ENCODE results near the gene FAM168A. TPM values are rescaled to one million over a fixed set of nuclear protein-coding genes. Genes with fewer than 3 reads are reported as not detected.
A peak's percentile ranks its signal among the peaks of the same experiment; 100 is the strongest.

The FAM168A gene, protein sequence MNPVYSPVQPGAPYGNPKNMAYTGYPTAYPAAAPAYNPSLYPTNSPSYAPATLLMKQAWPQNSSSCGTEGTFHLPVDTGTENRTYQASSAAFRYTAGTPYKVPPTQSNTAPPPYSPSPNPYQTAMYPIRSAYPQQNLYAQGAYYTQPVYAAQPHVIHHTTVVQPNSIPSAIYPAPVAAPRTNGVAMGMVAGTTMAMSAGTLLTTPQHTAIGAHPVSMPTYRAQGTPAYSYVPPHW
- total RNA-seq (2013; cell fraction: nucleolus; rRNA removed) = 41.3 and 46.5 TPM in 2 replicates
- 9.3 and 10.8 TPM in 2 replicates for total RNA-seq (2014; rRNA removed)
- 8.9 and 9.1 TPM in 2 replicates for total RNA-seq (2014; rRNA removed; fragmentation: Illumina TruSeq; extraction: Trizol)
- total RNA-seq (2021) = 17.9 and 18.1 TPM in 2 replicates
- 10.5 TPM for polyA plus RNA-seq (2011; ENCODE audit: low read depth)
- 10.5 and 20.0 TPM in 2 replicates for polyA plus RNA-seq (2011; rRNA removed)
- polyA plus RNA-seq (2011; cell fraction: cytosol; rRNA removed) = 15.5 and 15.8 TPM in 2 replicates
- 50.9 and 53.9 TPM in 2 replicates for polyA plus RNA-seq (2011; cell fraction: nucleus; rRNA removed)
- 12.9 and 15.4 TPM in 2 replicates for polyA plus RNA-seq (2012)
- 14.1 and 14.4 TPM in 2 replicates for polyA plus RNA-seq (2014; fragmentation: Illumina TruSeq; extraction: Trizol)
- 1 to 10 TPM; 1.7 to 1.8 TPM for polyA plus RNA-seq (2014; fragmentation: Nextera tagmentation; extraction: Ambion mirVana)
- 11.7 and 11.9 TPM in 2 replicates for polyA plus RNA-seq (2014; rRNA removed)
- 1 to 10 TPM; 2.7 to 3.0 TPM for polyA plus RNA-seq (2016; fragmentation: Nextera tagmentation; extraction: Ambion mirVana)
- polyA minus RNA-seq (2011; rRNA and poly(A)+ RNA removed) = 20.7 and 22.8 TPM in 2 replicates
- 7.6 and 13.9 TPM in 2 replicates for polyA minus RNA-seq (2011; cell fraction: cytosol; rRNA and poly(A)+ RNA removed)
- 15.5 and 26.0 TPM in 2 replicates for polyA minus RNA-seq (2011; cell fraction: nucleus; rRNA and poly(A)+ RNA removed)
- Bru-seq, nascent RNA = percentile 79 among the genes with signal in this experiment
- percentile 81 among the genes with signal in this experiment for BruChase-seq, experiment 1, labeled RNA remaining after a 6-hour chase
- BruChase-seq, experiment 2, labeled RNA remaining after a 2-hour chase = percentile 79 among the genes with signal in this experiment
- long read RNA-seq, experiment 1, partial matches to known transcripts = 0 of 1 reads
- long read RNA-seq, experiment 1, other reads (novel, unspliced or antisense) = 0 of 1 reads
- long read RNA-seq, experiment 2, partial matches to known transcripts = 1 of 16 reads
- long read RNA-seq, experiment 2, other reads (novel, unspliced or antisense) = 15 of 16 reads

DNA sequence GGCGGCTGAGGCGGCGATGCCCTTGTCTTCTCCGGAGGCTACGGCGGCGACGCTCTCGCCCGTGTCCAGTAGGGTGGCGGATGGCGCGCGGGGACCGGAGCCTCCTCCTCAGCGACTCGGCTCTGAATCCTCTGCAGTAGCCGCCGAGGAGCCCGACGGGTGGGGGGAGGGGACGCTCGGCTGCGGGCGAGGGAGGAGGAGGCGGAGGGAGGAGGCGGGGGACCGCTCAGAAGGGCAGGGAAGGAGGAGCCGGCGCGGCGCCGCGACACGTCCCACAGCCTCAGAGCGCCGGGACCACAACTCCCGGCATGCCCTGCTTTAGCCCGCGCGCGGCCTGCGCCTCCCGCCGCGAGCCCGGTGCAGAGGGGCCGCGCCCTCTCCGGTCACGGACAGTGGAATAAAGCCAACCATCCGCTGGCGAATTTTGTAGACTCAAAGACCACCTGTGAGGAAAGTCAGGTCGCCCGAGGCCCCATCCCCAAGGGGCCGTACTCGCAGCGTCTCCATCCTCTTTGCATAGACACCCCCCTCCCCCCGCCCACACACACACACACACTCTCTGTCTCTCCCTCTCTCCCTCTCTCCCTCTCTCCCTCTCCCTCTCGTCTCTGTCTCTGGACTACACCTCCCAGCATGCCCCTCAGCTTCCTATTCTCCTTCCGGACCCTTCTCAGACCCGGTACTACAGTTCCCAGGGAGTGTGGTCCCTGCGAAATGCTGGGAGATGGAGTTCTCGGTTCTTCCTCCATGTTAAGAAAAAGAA, at the start of gene FAM168A:
TSS of gene FAM168A (minus strand) at position 157 of the 763 bp plus-strand sequence. CDS start 129,638 bp downstream, outside the sequence.
- peak within 1 kb of the TSS; percentile 50 for H3K27ac ChIP-seq (ENCODE audit: control insufficient read depth, insufficient read depth)
- in situ Hi-C loops (cut with MboI) = no loop called here
- no peaks in the 10 kb centered on the region for H4K20me1 ChIP-seq (ENCODE audit: control insufficient read depth, insufficient read depth)
- peak within 1 kb of the TSS; percentile 70 for H3K4me2 ChIP-seq (ENCODE audit: control insufficient read depth, insufficient read depth)
- WGBS (ENCODE audit: insufficient coverage, insufficient replicate concordance, low lambda C conversion rate, missing lambda C conversion rate) = under 1% methylated on average over 44 of the region's 64 CpGs
- H2AFZ ChIP-seq (ENCODE audit: control insufficient read depth, low read depth, low read length) = peak within 1 kb of the TSS; percentile 100
- ATAC-seq = peak; percentile 96
- ChIA-PET RAD21 (ENCODE audit: unreplicated experiment) (interaction anchor here (0.6 to 1.6 kb wide), 8 partner anchors 20 to 213 kb away, joined by 3 to 7 read pairs (median 4); no protein-coding TSS in a partner anchor), POLR2A (interaction anchor here (0.9 to 1.5 kb wide), 5 partner anchors 17 to 213 kb away, joined by 3 to 6 read pairs (median 3); no protein-coding TSS in a partner anchor), SMC1A (ENCODE audit: uncharacterized antibody, unreplicated experiment) (interaction anchor here (0.8 to 1.9 kb wide), 14 partner anchors 10 to 247 kb away, joined by 3 to 9 read pairs (median 4); no protein-coding TSS in a partner anchor), CTCF (interaction anchor here (0.8 to 1.9 kb wide), 9 partner anchors 11 to 119 kb away, joined by 3 to 10 read pairs (median 4); no protein-coding TSS in a partner anchor)
- BruUV-seq (replicated peaks) = no TSS peak
- intact Hi-C loops (cut with micrococcal nuclease; ENCODE audit: unreplicated experiment) = no loop called here
- no peaks in the 10 kb centered on the region for H3K9me3 ChIP-seq (replicated peaks; ENCODE audit: control insufficient read depth, insufficient read depth, low read length)
- peak within 1 kb of the TSS; percentile 77 for H3K4me3 ChIP-seq
- peak; percentile 92 for FAIRE-seq
- DNase-seq (ENCODE audit: low read depth, low spot score) = peak; percentile 86
- peak within 1 kb of the TSS; percentile 84 for H3K9ac ChIP-seq (ENCODE audit: control insufficient read depth, insufficient read depth, low read length)
- no peaks in the 10 kb centered on the region for H3K4me1 ChIP-seq (ENCODE audit: control insufficient read depth, insufficient read depth, low read length)
- H3K79me2 ChIP-seq (ENCODE audit: control insufficient read depth, insufficient read depth, low read length) = peaks cover 19% of the 10 kb centered on the region
- H3K27me3 ChIP-seq (replicated peaks in 1 of 2; ENCODE audit: control insufficient read depth in 2 of 2, insufficient read depth in 2 of 2, low read length in 1 of 2) = no peaks in the 10 kb centered on the region
- no peaks in the 10 kb centered on the region for H3K36me3 ChIP-seq (ENCODE audit: control insufficient read depth in 2 of 2, insufficient read depth in 2 of 2, low read length in 1 of 2)
- TF ChIP-seq RUNX3 (IDR thresholded peaks at IDR 0.05; ENCODE audit: low read length) = peak; percentile 65
- peak; percentile 75; the same call in 1 of the 2 replicates for TF ChIP-seq DPF2 (IDR thresholded peaks at IDR 0.05)
- peak; percentile 30; the same call in 1 of the 2 replicates for TF ChIP-seq ZBED1 (IDR thresholded peaks at IDR 0.05; ENCODE audit: borderline replicate concordance)
- TF ChIP-seq TAF1 (IDR thresholded peaks at IDR 0.05; ENCODE audit: borderline replicate concordance, low read depth, low read length) = peak; percentile 53; the same call in 1 of the 2 replicates
- TF ChIP-seq EGR1 (IDR thresholded peaks at IDR 0.05; ENCODE audit: borderline replicate concordance in 1 of 2, low read depth in 2 of 2, low read length in 2 of 2) = peak in 1 of 2 experiments; percentile 90; a peak in 2 of 3 replicates
- TF ChIP-seq RCOR1 (conservative IDR thresholded peaks at IDR 0.05; ENCODE audit: low read depth, low read length) = 0 out of 2 replicates have a peak, but pooled peaks have one; percentile 55
- TF ChIP-seq, protein P1, sequence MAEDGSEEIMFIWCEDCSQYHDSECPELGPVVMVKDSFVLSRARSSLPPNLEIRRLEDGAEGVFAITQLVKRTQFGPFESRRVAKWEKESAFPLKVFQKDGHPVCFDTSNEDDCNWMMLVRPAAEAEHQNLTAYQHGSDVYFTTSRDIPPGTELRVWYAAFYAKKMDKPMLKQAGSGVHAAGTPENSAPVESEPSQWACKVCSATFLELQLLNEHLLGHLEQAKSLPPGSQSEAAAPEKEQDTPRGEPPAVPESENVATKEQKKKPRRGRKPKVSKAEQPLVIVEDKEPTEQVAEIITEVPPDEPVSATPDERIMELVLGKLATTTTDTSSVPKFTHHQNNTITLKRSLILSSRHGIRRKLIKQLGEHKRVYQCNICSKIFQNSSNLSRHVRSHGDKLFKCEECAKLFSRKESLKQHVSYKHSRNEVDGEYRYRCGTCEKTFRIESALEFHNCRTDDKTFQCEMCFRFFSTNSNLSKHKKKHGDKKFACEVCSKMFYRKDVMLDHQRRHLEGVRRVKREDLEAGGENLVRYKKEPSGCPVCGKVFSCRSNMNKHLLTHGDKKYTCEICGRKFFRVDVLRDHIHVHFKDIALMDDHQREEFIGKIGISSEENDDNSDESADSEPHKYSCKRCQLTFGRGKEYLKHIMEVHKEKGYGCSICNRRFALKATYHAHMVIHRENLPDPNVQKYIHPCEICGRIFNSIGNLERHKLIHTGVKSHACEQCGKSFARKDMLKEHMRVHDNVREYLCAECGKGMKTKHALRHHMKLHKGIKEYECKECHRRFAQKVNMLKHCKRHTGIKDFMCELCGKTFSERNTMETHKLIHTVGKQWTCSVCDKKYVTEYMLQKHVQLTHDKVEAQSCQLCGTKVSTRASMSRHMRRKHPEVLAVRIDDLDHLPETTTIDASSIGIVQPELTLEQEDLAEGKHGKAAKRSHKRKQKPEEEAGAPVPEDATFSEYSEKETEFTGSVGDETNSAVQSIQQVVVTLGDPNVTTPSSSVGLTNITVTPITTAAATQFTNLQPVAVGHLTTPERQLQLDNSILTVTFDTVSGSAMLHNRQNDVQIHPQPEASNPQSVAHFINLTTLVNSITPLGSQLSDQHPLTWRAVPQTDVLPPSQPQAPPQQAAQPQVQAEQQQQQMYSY (CRISPR knock-in tag; IDR thresholded peaks at IDR 0.05) = no peak
- TF ChIP-seq, protein P2, sequence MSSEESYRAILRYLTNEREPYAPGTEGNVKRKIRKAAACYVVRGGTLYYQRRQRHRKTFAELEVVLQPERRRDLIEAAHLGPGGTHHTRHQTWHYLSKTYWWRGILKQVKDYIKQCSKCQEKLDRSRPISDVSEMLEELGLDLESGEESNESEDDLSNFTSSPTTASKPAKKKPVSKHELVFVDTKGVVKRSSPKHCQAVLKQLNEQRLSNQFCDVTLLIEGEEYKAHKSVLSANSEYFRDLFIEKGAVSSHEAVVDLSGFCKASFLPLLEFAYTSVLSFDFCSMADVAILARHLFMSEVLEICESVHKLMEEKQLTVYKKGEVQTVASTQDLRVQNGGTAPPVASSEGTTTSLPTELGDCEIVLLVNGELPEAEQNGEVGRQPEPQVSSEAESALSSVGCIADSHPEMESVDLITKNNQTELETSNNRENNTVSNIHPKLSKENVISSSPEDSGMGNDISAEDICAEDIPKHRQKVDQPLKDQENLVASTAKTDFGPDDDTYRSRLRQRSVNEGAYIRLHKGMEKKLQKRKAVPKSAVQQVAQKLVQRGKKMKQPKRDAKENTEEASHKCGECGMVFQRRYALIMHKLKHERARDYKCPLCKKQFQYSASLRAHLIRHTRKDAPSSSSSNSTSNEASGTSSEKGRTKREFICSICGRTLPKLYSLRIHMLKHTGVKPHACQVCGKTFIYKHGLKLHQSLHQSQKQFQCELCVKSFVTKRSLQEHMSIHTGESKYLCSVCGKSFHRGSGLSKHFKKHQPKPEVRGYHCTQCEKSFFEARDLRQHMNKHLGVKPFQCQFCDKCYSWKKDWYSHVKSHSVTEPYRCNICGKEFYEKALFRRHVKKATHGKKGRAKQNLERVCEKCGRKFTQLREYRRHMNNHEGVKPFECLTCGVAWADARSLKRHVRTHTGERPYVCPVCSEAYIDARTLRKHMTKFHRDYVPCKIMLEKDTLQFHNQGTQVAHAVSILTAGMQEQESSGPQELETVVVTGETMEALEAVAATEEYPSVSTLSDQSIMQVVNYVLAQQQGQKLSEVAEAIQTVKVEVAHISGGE (CRISPR knock-in tag; IDR thresholded peaks at IDR 0.05) = peak; percentile 76
- TF ChIP-seq SREBF1 (IDR thresholded peaks at IDR 0.05; ENCODE audit: low read length) = peak; percentile 32; the same call in 1 of the 2 replicates
- no peak for TF ChIP-seq YBX1 (IDR thresholded peaks at IDR 0.05)
